ENCODE results near the gene SHH.

SHH gene

DNA sequence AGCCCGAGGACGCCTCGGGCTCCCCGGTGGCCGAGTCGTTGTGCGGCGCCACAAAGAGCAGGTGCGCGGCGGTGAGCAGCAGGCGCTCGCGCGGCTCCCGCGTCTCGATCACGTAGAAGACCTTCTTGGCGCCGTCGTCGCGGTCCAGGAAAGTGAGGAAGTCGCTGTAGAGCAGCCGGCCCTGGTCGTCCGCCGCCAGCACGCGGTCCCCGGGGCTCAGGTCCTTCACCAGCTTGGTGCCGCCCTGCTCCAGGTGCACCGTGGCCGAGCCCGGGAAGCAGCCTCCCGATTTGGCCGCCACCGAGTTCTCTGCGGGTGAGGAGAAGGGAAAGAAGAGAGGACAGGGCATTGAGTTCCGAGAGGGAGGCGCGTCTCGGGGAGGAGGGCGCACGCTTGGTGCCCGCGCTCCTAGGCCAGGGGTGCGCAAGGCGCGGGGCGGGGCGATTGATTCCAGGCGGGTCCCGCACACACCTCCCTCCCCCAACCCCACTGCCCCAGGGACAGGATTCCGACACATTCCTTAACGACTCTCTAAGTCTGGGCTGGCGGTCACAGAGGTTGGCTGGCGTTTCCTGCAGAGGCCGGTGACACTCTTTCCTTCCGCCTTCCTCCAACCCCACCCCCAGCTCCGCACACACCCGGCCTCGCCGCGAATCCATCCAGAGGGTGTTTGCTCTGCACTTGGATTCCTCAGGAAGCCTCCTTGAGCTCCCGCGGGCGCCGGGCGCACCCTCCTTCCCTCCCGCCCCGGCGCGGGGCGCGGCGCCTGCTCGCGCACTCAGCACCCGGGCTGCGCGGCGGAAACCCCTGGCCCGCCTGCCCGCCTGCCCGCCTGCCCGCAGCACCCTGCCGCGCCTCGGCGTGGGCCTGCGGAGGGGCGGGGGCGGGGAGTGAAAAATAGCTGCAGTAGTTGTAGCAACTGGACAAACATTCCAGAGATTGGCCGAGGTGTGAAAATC, 8.6 kb downstream of the SHH start:
- DNase-seq (ENCODE audit: extremely low read depth, low read depth), result no peak

GRCh38 chr7:155802906-155803417, 9.3 kb downstream of the SHH start:
- TF ChIP-seq, protein P1, sequence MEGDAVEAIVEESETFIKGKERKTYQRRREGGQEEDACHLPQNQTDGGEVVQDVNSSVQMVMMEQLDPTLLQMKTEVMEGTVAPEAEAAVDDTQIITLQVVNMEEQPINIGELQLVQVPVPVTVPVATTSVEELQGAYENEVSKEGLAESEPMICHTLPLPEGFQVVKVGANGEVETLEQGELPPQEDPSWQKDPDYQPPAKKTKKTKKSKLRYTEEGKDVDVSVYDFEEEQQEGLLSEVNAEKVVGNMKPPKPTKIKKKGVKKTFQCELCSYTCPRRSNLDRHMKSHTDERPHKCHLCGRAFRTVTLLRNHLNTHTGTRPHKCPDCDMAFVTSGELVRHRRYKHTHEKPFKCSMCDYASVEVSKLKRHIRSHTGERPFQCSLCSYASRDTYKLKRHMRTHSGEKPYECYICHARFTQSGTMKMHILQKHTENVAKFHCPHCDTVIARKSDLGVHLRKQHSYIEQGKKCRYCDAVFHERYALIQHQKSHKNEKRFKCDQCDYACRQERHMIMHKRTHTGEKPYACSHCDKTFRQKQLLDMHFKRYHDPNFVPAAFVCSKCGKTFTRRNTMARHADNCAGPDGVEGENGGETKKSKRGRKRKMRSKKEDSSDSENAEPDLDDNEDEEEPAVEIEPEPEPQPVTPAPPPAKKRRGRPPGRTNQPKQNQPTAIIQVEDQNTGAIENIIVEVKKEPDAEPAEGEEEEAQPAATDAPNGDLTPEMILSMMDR (IDR thresholded peaks at IDR 0.05; ENCODE audit: low read depth, low read length), result no peak
- DNase-seq (ENCODE audit: extremely low read depth, low read depth), result no peak

More for the DNA sequence above, 8.6 kb downstream of the SHH start:
- TF ChIP-seq, protein P1 (IDR thresholded peaks at IDR 0.05; ENCODE audit: low read depth, low read length), result no peak

- no peak for DNase-seq (ENCODE audit: extremely low read depth, low read depth)
- TF ChIP-seq, protein P1 (IDR thresholded peaks at IDR 0.05; ENCODE audit: low read depth, low read length), result no peak
Measured at GRCh38 chr7:155802291-155802690, 10.0 kb downstream of the SHH start.

- no peak for DNase-seq (ENCODE audit: extremely low read depth, low read depth)
- TF ChIP-seq, protein P1 (IDR thresholded peaks at IDR 0.05; ENCODE audit: low read depth, low read length), result no peak
Measured at GRCh38 chr7:155800741-155801267, 11.5 kb downstream of the SHH start.

- TF ChIP-seq, protein P1 (IDR thresholded peaks at IDR 0.05; ENCODE audit: low read depth, low read length), result no peak
- DNase-seq (ENCODE audit: extremely low read depth, low read depth), result no peak
Measured at GRCh38 chr7:155800301-155800700, 12.0 kb downstream of the SHH start.

DNA sequence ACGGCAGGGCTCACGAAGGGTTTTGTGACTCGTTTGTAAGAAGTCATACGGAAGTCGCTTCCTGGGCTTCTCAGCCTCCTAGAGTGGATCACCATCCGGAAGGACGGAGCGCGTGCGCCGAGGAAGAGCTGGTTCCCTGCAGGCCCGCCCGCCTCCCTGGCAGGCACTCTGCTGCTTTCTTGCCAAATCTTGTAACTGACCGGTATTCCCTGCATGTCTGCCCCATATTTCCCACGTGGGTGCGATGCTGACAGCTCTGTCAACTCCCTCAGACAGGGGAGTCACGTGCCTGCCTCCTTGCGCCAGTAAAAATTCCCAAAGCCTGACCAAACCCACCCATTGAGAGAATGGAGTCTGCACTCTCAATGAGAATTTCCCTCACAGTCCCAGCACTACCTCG, 12.7 kb downstream of the SHH start:
- TF ChIP-seq, protein P1 (IDR thresholded peaks at IDR 0.05; ENCODE audit: low read depth, low read length), result no peak
- no peak for DNase-seq (ENCODE audit: extremely low read depth, low read depth)
